AML-193 (cell line): ENCODE data around the gene SEMA5B.

ENCODE experiments used
- DNase-seq, 2 experiments: peaks; one replicate each; lab custom pipeline; 2025; lab: John Stamatoyannopoulos, UW

Gene SEMA5B

DNA sequence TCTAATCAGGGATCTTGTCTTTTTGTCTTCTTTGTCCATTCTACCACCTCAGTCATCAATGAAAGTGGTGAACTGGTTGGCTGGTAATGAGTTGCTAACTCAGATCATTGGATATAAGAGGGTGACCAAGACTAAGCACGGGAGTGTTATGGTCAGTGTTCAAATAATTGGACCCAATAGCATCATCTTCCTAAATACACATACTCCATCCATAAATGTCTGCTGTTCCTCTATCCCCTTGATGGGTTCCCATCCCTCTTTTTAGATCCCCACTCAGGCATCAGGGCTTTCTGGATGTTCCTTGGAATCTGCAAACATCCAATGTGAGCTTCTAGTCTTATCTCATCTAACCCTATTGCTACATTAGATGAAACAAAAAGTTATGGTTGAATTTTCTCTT is 3.5 kb downstream of the SEMA5B start:
- no peak for DNase-seq

DNA sequence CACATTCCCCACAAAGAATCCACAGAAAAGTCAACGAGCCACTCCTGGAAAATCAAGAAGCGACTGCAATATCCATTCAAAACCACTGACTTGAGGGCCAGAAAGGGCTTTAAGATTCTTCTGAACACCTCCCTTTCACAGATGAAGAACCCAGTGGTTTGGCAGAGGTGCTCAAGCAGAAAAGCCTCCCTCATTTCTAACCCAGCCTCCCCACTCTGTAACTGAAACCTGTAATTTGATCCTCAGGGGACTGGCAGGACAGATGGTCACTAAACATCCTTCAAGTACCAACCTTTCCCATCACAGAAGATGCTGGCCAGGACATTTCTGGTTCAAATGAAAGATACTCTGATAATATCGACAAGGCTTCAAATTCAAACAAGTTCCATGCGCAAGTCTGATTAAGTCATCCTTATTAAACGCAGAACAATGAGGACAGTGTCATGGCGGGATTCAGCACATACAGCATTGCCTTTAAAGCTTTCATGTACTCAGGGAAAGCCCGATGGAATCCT is 5.5 kb downstream of the SEMA5B start:
- DNase-seq = no peak

DNA sequence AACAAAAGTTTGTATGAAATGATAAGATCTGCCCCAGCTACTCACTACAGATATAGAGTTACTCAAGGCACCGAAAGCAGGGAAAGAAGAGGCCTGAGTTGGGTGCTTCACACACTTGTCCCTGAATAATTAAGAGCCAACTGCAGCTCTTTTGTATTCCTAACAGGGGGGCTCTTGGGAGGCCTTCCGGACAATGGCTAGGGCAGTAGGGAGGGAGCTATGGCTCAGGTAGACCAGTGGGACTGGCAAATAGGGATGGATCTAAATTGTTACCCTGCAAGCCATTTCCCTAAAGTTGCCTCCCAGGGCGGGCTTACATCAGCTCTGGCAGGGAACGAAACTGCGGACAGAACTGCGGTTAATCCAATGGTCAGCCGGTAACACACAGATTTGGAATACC is 6.2 kb downstream of the SEMA5B start:
- DNase-seq = no peak

DNA sequence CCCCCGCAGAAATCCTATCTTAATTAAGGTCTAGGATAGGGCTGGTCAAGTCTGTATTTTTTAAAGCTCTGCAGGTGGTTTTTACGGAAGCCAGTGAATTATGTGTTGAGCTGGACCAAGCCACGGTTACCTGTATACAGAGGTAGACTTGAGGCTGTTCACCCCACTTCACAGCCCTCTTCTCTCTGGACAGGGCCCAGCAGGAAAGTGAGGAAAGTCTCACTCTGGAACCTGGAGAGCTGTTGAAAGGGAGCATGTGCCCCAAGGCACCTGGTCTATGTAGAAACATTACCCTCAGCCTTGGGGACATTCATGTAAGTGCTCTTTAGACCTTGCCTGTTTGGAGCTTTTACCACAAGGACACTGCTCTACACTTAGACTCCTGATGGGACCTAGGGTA is 6.9 kb downstream of the SEMA5B start:
- no peak for DNase-seq

DNA sequence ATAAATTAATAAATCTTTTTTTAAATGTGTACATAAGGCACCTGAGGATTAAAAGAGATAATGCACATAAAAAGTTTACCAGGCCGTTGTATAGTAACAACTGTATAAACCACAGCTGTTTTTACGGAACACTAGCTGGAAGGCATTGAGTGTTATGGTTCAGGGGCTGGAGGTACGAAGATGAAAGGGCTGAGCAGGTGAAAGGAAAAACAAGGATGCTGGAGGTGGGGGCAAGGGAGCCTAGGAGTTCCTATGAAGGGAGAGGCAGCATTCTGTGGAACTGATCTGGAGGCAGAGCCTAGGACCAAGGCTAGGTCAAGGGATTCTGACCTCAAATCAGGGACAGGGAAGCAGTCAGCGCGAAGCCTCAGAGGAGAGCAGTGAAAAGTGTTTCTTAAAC is 8.0 kb downstream of the SEMA5B start:
- no peak for DNase-seq

DNA sequence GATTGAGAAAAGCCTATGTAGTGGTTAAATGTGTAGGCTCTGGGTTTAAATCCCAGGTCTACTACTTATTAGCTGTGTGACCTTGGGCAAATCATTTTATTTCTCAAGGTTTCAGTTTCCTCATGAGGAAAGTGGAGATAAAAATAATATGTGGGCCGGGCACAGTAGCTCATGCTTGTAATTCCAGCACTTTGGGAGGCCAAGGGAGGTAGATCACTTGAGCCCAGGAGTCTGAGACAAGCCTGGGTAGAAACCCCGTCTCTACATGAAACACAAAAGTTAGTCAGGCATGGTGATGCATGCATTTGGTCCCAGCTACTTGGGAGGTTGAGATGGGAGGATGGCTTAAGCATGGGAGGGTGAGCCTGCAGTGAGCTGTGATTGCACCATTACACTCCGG is 8.4 kb downstream of the SEMA5B start:
- DNase-seq = no peak

DNA sequence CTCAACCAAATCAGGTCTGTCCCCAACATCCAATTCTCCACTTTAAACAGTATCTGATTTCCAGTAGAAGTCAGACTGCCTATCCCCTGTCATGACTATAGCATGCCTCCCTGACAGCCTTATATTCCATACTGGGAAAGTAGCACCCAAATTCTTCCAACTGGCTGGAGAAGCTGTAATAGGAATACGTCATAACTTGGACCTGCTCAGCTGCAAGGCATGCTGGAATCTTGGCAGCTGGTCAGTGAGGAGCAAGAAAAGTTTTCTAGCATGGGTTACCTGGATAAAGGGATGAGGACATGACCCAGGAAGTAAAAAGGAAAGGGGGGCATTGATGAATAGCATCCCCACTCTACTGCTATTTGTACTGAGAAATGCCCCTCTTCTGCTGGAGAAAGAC is 8.9 kb downstream of the SEMA5B start:
- no peak for DNase-seq

DNA sequence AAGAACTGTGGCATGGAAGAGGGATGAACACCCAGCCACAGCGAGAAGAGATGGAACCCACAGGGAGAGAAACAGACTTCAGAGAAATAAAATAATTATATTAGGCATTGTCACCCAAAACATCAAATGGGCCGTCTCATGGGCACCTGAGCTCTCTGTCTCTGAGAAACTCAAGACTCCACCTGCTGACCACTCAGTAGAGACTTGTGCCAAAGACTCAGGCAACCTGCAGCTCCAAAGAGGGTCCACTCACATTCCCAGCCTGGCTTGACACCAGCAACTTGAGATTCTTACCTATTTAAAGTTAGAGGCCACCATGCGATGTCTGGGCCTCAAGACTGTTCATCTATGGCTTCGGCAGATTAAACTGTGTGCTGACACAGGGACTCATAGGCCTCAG is 12.0 kb downstream of the SEMA5B start:
- DNase-seq = no peak

DNA sequence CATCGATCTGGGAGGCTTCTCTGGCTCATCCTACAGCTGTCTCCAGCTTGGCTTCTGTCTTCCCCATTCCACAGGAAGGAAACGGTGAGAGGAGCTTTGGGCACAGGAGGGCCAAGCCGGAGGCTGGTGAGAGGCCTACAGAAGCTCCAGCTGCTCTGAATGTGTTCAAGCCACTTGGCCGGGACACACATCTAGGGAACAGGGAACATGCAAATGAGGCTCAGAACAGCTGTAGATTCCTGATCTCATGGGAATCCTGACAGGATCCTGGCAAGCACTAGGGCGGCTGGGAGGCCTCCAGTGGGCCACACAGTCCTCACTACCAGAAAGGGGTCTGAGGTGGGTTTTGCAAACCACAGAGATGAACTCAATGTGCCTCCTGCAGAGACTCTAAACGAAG is 13.7 kb downstream of the SEMA5B start:
- no peak for DNase-seq

DNA sequence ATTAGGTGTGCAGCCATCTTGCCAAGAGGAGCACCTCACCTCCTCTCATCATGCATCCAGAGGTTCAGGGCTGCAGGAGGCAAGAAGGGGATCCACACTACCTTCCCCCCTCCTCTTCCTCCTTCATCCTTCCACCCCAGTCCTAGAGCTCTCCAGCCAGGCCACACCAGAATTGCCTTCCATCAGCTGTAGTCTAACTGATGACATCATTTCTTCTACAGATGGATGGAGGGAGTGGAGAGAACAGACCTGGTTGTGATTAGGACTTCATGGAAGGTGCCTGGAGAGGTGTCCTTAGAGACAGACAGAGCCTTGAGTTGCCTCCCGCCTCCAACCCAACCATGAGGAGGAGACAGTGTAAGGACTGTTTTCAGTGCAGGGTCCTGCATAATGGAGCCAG is 14.9 kb downstream of the SEMA5B start:
- no peak for DNase-seq

DNA sequence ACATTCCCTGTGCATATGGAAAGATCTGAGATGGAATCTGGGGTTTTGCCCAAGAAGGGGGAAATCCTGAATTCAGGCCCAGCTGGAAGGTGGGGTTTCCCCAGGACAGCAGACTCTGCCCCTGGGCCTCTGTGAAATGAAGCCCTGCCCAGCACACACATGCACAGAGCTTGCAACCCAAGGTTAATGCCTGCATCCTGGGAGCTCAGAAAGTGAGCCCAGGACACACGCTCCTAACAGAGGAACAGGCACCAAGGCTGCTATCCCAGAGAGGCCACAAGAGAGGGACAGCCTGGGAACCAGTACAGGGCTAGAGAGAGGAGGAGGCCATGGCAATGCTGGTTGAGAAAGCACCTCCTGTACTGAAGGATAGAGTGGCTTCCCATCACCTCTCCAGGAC is 16.1 kb downstream of the SEMA5B start:
- no peak for DNase-seq

DNA sequence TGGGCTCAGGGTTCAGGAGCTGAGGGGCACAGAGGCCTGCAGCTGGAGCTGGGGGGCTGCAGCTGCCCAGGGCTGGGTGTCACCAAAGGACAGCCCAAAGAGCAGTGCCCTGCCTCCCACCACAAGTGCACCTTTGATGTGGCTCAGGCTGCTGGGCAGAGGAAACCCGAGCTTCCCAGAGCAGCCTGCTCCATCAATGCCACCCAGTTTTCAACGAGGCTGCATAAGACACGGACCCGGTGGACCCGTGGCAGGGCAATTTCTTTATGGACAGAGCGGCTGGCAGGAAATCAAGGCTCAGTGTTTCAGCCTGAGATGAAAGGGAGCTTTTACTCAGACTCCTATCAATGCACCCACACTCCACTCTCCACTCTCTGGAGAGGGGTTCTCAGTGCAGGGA is 18.7 kb downstream of the SEMA5B start:
- DNase-seq = no peak

DNA sequence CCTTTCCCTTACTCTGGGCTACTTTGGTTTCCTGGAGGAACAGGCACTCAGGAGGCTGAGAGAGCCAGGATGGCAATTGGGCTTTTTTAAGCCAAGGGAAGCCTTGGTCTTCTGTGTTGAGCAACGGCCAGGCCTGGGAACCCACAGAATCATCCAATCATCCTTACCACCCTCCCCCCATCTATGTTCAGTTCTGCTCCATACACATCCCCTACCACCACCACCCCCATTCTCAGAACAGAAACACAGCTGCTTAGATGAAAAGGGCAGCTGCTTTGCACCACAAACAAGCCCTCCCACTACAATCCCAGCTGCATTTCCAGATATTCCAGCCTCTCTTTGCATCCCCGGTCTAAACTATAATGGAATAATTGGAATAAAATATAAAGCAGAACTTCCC is 21.0 kb downstream of the SEMA5B start:
- no peak for DNase-seq

DNA sequence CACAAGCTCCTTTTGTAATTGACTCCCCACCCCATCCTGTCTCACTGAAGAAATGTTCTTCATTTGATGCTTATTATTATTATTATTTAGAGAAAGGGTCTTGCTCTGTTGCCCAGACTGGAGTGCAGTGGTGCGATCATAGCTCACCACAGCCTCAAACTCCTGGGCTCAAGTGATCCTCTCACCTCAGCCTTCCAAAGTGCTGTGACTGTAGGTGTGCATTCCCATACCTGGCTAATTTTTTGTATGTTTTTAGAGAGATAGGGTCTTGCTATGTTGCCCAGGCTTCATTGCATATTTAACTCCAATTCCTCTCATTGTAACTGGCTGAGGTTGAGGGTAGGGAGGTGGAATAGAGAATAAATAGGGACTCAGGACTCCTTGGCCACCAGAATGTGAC is 22.3 kb downstream of the SEMA5B start:
- DNase-seq = no peak

DNA sequence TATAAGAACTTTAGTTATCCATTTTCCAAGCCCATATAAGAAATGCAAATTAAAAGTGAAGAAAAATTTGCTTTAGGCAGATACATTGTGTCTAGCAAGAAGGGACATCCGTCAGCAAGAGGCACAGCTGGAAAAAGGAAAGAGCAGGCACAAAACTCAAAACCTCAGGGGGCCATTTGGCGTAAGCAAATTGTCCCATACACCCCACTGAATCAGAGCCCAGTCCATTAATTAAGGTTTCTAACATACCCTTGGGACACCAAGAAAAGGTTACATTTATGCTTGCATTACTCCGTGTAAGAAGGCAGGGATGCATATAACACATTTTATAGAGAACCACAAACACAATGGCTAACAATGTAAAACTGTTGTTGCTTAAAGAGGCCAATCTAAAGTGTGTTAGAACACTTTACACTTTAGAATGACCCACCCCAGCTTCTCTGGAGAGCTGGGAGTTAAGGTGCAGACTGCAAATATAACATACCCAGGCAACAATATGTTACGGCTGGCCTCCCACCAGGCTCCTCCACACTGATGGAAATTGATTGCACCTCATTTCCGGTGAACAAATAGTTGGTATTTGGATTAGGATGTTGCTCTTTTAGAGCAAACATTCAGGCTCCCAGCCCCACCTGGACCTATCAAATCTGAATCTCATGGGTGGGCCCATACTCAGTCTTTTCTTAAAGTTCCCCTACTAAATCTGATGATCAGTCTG is 23.2 kb downstream of the SEMA5B start:
- no peak for DNase-seq

DNA sequence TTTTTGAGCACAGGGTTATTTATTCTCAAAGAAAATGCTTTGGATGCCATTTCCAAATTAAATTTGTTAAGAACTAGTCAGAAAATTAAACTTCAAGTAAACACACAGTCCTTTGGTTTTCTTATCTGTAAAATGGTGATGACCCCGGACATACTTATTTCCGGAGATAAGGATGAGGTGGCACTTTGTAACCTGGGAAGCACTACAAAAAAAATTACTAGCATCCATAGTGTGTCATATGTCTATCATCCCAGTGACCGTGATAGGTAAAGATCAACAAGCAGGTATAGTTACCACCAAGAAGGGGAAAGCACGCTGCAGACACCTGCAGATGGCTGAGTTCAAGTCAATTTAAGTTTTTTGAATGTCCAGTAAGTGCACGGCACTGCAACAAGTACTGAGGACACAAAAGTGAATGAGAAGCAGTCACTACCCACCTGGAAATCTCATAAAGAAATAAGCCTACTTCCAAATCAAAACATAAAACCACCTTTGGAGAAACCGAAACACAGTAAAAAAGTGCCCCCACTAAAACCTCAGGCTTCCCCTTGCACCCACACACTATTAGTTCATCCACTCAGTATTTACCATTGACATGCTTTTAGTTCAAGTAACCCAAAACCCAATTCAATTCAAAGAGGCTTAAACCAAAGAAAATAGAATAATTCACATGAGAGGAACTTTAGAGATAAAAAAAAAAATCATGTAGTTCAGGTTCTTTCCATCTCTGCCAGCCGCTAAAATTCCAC is 24.6 kb downstream of the SEMA5B start:
- DNase-seq = no peak

DNA sequence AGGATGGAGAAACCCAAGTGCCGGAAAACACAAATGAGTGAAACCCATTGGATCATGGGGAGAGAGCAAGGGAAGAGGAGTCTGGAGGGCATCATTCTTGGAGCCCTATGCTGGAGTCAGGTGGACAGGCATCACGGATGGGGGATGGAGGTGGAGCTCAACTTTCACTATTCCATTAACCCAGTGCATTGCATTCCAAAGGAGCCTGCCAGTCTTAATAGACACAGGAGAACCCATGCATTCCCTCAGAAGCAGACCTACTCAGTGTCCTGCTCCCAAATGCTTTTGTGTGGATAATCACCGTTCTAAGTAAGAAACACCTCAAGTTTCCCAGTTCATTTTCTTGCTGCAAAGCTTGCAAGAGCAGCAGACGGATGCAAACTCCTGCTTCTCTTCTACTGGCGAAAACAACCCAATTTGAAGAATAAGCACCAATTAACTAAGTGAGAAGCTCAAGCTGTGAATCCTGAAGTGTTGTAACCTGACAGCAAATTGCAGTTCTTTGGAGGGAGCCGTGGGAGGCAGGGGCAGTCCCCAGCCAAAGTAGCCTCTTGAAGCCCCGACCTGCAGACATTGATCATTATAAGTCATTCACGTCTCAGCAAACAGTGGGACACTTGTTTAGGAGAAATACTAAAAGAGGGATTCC is 25.3 kb downstream of the SEMA5B start:
- no peak for DNase-seq

DNA sequence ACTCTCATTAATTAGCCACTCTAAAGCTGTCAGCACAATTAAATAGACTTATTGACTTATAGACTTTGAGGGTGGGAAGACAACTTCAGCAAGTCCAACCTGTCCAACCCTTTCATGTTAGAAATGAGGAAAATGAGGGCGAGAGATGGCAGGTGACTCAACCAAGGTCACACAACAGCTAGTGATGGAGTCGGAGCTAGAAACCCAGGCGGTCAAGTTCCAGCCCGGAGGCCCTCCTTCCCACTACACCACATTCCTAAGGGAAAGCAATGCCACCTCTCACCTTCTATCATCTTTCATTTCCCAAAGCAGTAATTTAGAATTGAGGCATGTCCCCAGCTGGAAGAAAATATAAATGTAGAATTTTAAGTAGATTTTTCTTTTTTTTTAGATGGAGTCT is 28.7 kb downstream of the SEMA5B start:
- DNase-seq = no peak

DNA sequence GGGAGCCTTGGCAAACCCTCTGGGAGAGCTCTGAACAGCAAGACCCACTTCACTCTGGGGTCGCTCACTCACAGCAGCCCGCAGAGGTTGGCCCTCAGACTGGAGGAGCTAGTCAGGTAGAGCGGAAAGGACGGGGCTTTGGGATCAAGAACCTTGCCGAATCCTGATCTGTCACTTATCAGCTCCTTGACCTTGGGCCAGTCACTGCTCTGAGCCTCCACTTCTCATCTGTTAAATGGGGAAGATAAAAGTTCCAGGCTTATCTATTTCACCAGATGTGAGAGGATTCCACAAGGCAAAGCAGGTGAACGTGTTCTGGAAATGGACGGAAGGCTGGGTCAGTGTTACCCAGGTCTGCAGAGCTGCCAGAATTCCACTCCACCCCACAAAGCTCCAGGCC is 29.4 kb downstream of the SEMA5B start:
- no peak for DNase-seq

DNA sequence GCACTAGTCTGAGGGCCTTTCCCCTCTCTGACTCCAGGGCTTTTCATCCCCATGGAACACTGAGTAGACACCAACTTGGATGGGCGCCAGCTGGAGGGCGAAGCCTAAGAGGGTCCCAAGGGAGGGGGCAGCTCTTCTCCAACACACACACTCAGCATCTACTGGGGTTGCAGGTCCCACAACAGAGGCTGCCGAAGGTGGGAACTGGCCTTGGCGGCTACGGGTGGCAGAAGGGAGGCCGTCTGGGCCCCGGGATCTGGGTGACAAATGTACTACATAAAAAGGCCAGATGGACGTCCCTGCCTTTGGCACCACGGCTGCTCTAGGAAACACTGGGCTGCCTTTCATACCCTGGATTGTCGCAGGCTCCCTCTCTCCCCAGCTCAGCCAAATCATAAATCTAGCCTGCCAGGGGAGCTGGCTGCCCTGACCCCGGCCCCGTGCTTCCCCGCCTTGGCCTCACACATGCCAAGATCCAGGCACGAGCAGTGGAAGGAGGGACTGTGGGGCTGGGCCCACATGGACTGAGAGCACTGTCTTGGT is 31.5 kb downstream of the SEMA5B start:
- DNase-seq = no peak

DNA sequence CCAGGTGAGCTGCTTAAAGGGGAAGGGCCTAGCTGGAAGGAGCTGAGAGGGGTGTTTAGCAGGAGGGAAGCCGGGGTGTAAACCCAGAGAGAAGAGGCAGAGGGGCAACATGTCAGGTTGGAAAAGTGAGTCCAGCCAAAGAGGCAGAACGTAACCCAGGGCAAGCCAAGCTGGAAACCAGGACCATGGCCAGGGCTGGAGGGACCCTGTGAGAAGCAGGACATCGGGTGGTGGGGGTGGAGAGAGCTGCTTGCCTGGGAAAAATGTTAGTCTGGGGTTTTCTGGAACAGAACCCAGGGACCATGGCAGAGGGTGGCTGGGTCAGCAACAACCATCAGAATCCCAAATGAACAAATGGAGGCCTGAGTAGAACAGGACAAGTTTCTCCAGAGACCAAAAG is 32.6 kb downstream of the SEMA5B start:
- DNase-seq = no peak

DNA sequence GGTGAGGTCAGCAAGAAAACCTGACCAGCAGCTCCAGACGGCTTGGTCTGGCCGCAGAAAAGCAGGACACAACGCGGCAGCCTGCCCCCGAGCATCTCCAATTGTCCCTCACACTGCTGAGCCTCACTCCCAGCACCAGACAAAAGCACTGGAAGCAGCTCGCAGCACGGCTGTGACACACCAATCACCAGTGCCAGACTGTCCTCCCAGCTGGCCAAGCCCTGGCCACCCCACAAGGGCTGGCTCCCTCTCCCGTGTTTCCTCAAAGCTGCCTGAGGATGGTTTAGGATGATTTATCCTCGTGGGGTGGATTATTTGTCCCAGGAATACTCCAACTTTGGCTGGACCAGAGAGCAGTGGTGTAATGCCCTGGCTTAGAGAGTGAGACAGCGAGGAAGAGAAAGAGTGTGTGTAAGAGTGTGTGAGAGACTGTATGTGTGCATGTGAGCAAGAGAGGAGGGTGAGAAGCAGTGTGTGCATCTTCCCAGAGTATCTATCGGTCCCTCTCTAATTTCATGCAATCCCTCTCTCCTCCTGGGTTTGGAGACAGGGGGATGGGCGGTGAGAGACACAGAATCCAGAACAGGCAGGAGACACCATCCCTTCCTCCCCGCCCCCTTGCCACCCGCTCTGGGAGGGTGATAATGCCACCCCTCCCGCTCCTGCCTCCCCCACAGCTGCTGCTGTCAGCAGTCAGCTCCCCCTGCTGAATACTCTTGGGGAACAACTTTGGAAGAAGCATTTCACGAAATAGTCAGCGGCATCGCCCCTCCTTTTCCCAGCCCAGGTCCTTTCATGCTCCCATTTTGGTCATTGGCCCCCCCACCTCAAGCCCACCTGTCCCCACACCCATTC is 34.2 kb downstream of the SEMA5B start:
- DNase-seq = no peak
